RWPE1 (cell line): ENCODE measurements around the gene WRNIP1.

Experiments used
- CTCF ChIA-PET: fragments of 350-600 bp; sonication (Branson Sonifier 250); formaldehyde crosslinking; extraction: SDS; loops from one replicate; lab custom pipeline; 2021; lab: Yijun Ruan, JAX
- POLR2A ChIA-PET: fragments of 400-600 bp; formaldehyde crosslinking; extraction: SDS; loops from one replicate; lab custom pipeline; 2020; ENCODE audit warnings: antibody characterized with exemption; ENCODE audit not compliant: low non-redundant PET; lab: Yijun Ruan, JAX
- DNase-seq: peaks from one replicate; pipeline ENCODE4 v3.0.0; 2012; ENCODE audit warnings: low spot score
- H3K27ac ChIP-seq: fragments of 450-650 bp; 2 replicates; pipeline ENCODE4 v1.5.1; 2017
- TF ChIP-seq, protein P1 (sequence below): fragments of 450-650 bp; conservative IDR thresholded peaks from 2 replicates; pipeline ENCODE4 v1.5.1; 2017; ENCODE audit warnings: low read depth, mild to moderate bottlenecking

WRNIP1 gene

GRCh38 chr6:2725364-2725988 lies 39.7 kb upstream of the WRNIP1 start:
- no peak overlapping the region for H3K27ac ChIP-seq
- no peak for DNase-seq
- TF ChIP-seq, protein P1, sequence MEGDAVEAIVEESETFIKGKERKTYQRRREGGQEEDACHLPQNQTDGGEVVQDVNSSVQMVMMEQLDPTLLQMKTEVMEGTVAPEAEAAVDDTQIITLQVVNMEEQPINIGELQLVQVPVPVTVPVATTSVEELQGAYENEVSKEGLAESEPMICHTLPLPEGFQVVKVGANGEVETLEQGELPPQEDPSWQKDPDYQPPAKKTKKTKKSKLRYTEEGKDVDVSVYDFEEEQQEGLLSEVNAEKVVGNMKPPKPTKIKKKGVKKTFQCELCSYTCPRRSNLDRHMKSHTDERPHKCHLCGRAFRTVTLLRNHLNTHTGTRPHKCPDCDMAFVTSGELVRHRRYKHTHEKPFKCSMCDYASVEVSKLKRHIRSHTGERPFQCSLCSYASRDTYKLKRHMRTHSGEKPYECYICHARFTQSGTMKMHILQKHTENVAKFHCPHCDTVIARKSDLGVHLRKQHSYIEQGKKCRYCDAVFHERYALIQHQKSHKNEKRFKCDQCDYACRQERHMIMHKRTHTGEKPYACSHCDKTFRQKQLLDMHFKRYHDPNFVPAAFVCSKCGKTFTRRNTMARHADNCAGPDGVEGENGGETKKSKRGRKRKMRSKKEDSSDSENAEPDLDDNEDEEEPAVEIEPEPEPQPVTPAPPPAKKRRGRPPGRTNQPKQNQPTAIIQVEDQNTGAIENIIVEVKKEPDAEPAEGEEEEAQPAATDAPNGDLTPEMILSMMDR, result no peak
- CTCF ChIA-PET, result interaction anchor here (0.5 to 0.7 kb wide), 2 partner anchors 12 to 207 kb away, joined by 3 read pairs; no protein-coding TSS in a partner anchor
- POLR2A ChIA-PET, result no interaction called here

DNA sequence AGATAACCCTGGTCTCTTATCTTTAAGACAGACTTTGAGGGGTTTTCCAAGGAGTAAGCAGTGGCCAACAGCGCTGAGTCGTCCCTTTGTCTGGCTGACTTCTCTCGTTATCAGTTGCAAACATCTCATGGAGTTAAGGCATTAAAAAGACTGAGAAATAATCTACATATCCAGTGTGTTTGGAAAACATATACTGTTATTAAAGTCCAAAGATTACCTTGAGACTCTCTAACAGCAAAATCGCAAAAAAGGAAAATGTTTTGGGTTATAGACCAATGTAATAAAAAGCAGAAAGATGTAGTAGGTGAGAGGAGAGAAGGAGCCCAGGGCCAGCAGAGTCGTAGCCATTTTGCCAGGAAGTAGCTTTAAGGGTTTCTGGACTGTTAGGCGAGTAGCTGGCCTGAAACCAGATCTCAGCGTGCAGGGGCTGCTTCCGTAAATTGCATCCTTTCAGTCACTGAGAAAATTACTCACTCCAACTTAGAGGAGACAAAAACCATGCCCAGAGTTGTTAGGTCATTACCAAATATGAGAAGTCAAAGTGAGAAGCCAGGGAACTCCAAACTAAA lies 39.1 kb upstream of the WRNIP1 start:
- TF ChIP-seq, protein P1, result no peak
- DNase-seq, result no peak
- ChIA-PET POLR2A (no interaction called here), CTCF (interaction anchor here (0.5 to 0.8 kb wide), 2 partner anchors 12 to 207 kb away, joined by 3 read pairs; no protein-coding TSS in a partner anchor)
- no peak overlapping the region for H3K27ac ChIP-seq

DNA sequence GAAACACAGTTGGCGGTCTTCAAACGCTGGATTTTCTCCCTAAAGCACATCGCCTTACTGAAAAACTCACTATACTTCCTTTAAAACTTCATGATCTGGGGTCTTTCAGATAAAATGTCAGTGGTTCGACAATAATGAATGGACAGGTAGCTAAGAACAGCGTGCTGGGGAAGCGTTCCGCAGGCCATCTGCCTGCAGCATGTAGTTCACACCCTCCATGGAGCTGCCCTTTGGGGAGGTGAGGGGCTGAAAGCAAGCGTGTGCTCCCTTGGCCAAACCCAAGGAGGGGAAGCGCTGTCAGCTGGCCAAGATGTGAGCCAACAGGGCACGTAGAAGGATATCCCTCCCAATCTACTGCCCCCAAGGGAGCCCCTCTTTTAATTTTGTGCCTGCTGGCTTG lies 35.3 kb upstream of the WRNIP1 start:
- ChIA-PET CTCF (interaction anchor here (1.5 kb wide), 1 partner anchor 8 kb away, joined by 5 read pairs; no protein-coding TSS in a partner anchor), POLR2A (no interaction called here)
- H3K27ac ChIP-seq, result no peak overlapping the region
- TF ChIP-seq, protein P1, result no peak
- no peak for DNase-seq

- no peak overlapping the region for H3K27ac ChIP-seq
- CTCF ChIA-PET, result no interaction called here
- no peak for DNase-seq
- POLR2A ChIA-PET, result no interaction called here
- TF ChIP-seq, protein P1, result no peak
Measured at GRCh38 chr6:2730353-2731107, 34.7 kb upstream of the WRNIP1 start.

DNA sequence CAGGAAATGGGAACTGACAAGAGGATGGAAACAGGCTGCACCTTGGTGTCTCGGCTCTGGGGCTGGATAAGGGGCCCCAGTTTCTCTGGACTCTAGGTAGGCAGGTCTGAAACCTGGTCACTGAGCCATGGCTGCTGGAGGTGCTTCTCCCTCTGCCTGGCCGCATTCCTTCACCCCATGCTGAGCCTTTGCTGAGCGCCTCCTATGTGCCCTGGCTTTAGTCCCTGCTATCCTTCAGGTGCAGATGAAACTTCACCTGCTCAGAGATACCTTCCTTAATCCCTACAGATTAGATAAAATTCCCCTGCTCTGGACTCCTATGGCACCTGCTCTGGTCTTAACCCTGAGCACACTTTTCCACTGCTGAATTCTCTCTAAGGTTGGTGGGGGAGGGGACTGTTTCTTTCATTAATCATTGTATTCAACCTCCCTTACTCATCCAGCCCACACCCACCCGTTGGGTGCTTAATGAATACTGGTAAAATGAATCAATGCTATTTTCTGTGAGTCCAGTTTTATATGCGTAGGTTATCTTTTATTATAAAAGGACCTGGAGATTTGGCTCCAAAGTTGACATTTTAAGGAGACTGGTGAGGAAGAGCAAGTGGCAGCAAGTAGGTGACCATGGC lies 33.8 kb upstream of the WRNIP1 start:
- H3K27ac ChIP-seq, result no peak overlapping the region
- POLR2A ChIA-PET, result no interaction called here
- TF ChIP-seq, protein P1, result no peak
- CTCF ChIA-PET, result no interaction called here
- DNase-seq, result peak; percentile 56

- TF ChIP-seq, protein P1, result no peak
- ChIA-PET POLR2A (no interaction called here), CTCF (interaction anchor here (0.6 to 0.9 kb wide), 2 partner anchors 17 to 337 kb away, joined by 3 to 4 read pairs; no protein-coding TSS in a partner anchor)
- DNase-seq, result no peak
- no peak overlapping the region for H3K27ac ChIP-seq
Measured at GRCh38 chr6:2732503-2733089, 32.6 kb upstream of the WRNIP1 start.
